HFFc6 (cell line): ENCODE measurements around the gene DBR1. TPM values are rescaled to one million over a fixed set of nuclear protein-coding genes. Genes with fewer than 3 reads are reported as not detected.
A peak's percentile ranks its signal among the peaks of the same experiment; 100 is the strongest.

Source experiments
- DNase-seq: peaks from one replicate; pipeline ENCODE4 v3.0.0-alpha.2; 2018
- H3K27ac Mint-ChIP-seq: 2 replicates; pipeline ENCODE4 v1.8.0; 2020; ENCODE audit warnings: mild to moderate bottlenecking, mixed read lengths
- H3K27me3 Mint-ChIP-seq: 2 replicates; pipeline ENCODE4 v1.8.0; 2021; ENCODE audit warnings: mild to moderate bottlenecking, moderate library complexity, mixed read lengths; ENCODE audit not compliant: insufficient read depth
- H3K36me3 Mint-ChIP-seq: 2 replicates; pipeline ENCODE4 v1.8.0; 2021; ENCODE audit warnings: low read depth, mixed read lengths
- H3K4me1 Mint-ChIP-seq: 2 replicates; pipeline ENCODE4 v1.8.0; 2020; ENCODE audit warnings: low read depth, mixed read lengths
- H3K4me3 Mint-ChIP-seq: 2 replicates; pipeline ENCODE4 v1.8.0; 2020; ENCODE audit warnings: mild to moderate bottlenecking, moderate library complexity, mixed read lengths
- H3K9me3 Mint-ChIP-seq: 2 replicates; pipeline ENCODE4 v1.8.0; 2020; ENCODE audit warnings: mild to moderate bottlenecking, mixed read lengths
- total RNA-seq, 6 experiments: library from RNA; stranded (reverse); fragmentation: NEBNext Ultra II Directional; extraction: Animal tissue kit (Norgen Biotek cat#: 25700); gene quantifications; 2 replicates in 1 of 6; 3 replicates in 5 of 6; pipeline ENCODE4 v1.2.3, GENCODE V29; 2021
- TF ChIP-seq, protein P1 (sequence below): fragments of 200-600 bp; sonication (generic); IDR thresholded peaks from 2 replicates; pipeline ENCODE4 v1.5.0; 2021; ENCODE audit warnings: antibody characterized with exemption, mild to moderate bottlenecking

The DBR1 gene
- total RNA-seq, 6 experiments from 2014 or later, result 9.9 to 13.7 (median 11.8) TPM

DNA sequence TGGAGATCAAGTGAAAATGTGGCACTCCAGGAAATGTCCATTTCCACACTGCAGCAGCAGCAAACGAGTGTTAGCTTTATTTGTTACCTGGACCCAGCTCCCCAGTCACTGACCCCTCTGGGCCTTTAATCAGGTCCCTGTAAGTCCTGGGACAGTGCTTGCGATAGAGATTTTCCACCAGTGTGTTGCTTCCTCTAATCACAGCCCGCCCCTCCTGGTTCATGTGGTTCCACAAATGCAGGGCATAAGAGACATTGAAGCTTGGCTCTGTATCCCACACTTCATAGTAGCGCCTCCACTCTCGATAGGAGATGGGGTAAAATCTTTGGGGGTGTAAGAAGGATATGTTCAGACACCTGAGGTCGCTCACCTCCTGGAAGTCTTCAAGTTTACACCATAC, 50.5 kb downstream of the DBR1 start:
- Mint-ChIP-seq H3K4me3 (no peak overlapping the region), H3K4me1 (peaks cover 27% of the 10 kb centered on the region), H3K9me3 (no peaks in the 10 kb centered on the region), H3K36me3 (no peaks in the 10 kb centered on the region; the same call in 1 of the 2 replicates), H3K27ac (no peak overlapping the region), H3K27me3 (peaks cover 2% of the 10 kb centered on the region; the same call in 1 of the 2 replicates)
- no peak for DNase-seq
- TF ChIP-seq, protein P1, sequence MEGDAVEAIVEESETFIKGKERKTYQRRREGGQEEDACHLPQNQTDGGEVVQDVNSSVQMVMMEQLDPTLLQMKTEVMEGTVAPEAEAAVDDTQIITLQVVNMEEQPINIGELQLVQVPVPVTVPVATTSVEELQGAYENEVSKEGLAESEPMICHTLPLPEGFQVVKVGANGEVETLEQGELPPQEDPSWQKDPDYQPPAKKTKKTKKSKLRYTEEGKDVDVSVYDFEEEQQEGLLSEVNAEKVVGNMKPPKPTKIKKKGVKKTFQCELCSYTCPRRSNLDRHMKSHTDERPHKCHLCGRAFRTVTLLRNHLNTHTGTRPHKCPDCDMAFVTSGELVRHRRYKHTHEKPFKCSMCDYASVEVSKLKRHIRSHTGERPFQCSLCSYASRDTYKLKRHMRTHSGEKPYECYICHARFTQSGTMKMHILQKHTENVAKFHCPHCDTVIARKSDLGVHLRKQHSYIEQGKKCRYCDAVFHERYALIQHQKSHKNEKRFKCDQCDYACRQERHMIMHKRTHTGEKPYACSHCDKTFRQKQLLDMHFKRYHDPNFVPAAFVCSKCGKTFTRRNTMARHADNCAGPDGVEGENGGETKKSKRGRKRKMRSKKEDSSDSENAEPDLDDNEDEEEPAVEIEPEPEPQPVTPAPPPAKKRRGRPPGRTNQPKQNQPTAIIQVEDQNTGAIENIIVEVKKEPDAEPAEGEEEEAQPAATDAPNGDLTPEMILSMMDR, result no peak

DNA sequence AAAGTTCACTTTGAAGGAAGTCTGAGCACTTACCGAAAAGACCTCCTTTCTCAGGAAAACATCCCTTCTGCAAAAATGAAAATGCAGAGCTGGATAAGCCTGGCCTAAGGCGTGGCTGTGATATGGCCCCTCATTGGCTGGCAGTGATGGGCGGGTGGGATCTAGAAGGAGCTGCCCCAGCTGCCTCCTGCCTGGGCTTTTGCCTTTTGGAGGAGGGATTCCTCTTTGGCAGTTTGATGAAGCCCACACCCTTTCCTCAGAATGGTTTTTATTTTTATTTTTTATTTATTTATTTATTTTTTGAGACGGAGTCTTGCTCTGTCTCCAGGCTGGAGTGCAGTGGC, 55.3 kb downstream of the DBR1 start:
- peak overlapping the region; percentile 31; the same call in 1 of the 2 replicates for H3K4me3 Mint-ChIP-seq
- H3K27me3 Mint-ChIP-seq, result peaks cover 2% of the 10 kb centered on the region; the same call in 1 of the 2 replicates
- no peaks in the 10 kb centered on the region for H3K9me3 Mint-ChIP-seq
- no peak overlapping the region for H3K27ac Mint-ChIP-seq
- no peak for DNase-seq
- H3K36me3 Mint-ChIP-seq, result no peaks in the 10 kb centered on the region; the same call in 1 of the 2 replicates
- H3K4me1 Mint-ChIP-seq, result peaks cover 29% of the 10 kb centered on the region
- TF ChIP-seq, protein P1, result no peak

DNA sequence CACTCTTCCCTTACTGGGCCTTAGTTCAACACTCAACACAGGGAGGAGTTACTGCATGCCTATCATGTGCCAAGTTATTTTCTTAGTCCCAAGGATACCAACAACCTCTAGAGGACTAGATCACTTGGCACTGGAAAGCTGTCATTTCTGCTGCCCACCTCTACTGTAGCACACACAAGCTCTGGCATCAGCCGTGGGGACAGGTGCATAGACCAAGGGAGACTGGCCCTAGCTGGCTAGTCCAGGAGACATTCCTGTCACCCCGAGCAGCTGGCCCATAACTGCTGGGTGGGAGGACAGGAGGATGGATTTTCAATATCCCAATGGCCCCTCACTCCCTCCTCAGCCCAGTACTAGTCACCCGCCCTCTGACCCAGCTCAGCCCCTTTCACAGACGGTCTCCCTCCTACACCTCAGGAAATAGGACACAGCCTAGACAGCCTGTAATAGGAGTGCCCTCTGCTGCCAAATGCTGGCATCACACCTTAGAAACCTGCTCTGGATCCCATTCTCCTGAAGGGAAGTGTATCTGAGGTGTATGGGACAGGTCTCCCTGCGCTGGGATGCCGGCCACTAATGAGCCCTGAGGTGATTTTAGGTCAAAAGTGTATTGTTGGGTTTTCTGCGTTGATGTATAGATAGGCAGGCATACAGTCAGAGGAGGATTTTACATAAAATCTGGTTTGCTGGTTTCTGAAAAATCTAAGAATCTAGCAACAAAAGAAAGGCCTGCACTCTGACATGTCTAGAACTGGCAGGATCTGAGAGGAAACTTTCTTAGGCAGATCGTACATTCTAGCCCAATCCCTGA, 55.9 kb downstream of the DBR1 start:
- Mint-ChIP-seq H3K27me3 (peaks cover 2% of the 10 kb centered on the region; the same call in 1 of the 2 replicates), H3K4me1 (peaks cover 35% of the 10 kb centered on the region), H3K27ac (no peak overlapping the region), H3K36me3 (no peaks in the 10 kb centered on the region; the same call in 1 of the 2 replicates), H3K4me3 (peak overlapping the region; percentile 31; the same call in 1 of the 2 replicates), H3K9me3 (no peaks in the 10 kb centered on the region)
- TF ChIP-seq, protein P1, result peak; percentile 88
- peak; percentile 61 for DNase-seq

DNA sequence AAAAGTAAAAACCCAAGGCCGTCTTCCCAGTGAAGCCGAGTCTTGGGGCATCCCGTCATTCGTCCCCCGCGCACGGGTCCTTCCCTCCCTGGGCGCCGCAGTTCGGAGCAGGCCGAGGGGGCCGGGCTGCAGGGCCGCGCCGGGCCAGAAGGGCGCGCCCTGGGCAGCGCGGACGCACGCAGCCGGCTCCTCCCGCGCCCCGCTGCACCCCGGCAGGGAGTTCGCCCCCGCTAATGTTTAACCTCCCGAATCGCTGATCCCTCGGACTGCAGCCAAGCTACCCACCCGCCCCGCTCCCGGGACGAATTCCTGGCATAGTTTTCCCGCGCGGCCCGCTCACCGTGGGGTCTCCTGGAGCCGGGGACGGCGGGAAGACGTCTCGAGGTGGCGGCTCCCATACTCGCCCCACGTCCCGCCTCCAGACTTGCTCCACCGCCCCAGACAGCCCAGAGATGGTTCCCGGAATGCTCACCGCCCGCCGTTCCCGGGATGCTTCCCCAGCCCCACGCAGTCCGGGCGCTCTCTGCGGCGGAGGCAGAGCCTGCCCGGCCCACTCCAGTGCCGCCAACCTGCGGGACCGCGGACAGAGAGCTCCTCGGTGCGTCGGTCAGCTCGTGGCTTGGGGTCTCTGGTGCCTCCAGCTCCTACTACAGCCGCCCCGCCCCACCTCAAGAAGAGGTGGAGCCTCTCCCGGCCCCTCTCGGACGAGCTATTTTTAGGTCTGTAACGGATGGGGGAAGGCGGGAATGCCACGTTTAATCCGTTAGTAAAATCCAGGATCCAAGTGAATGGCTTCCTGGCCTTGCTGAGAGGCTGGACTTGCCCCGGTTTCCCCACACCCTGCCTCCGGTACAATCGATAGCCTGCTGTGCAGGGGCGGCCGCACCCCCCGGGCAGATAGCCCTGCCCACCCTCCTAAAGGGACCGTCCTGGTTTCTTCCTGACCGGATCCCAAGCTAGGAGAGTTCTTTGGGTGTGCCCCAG, 59.4 kb downstream of the DBR1 start, which contains the start of gene DZIP1L:
Gene DZIP1L, minus strand, starts transcription at position 621 of the 984 bp plus-strand sequence. CDS start 11,637 bp downstream, outside the sequence.
- Mint-ChIP-seq H3K9me3 (no peaks in the 10 kb centered on the region), H3K27ac (peak within 1 kb of the TSS; percentile 99), H3K4me1 (peaks cover 52% of the 10 kb centered on the region), H3K27me3 (peaks cover 3% of the 10 kb centered on the region; the same call in 1 of the 2 replicates), H3K4me3 (peak within 1 kb of the TSS; percentile 98), H3K36me3 (peaks cover 6% of the 10 kb centered on the region)
- TF ChIP-seq, protein P1, result peak; percentile 80
- peak; percentile 43 for DNase-seq

DNA sequence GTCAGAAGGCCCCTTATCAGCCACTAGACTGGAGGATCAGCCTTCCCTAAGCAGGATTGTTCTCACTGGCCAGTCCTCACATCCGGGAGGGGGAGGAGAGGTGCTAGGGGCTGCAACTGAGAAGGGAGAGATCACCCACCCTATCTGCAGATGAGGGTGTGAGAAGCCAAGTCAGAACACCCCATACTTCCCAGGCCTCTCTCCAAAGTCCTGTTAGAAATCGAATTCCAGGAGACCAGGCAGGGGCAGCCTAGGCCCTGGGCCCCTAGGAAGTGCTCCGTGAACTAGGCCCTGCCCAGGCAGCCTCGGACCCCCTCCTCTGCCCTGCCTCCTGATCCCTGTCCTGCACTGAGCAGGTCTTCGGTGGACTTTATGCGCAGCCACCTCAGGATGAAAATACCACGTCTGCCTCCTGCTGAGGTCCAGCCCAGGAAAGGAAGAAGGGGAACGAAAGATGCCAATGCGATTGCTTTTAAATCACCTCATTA, 60.2 kb downstream of the DBR1 start:
- Mint-ChIP-seq H3K4me3 (peak overlapping the region; percentile 98), H3K4me1 (peaks cover 52% of the 10 kb centered on the region), H3K27ac (peak overlapping the region; percentile 99), H3K27me3 (0 out of 2 replicates have a peak, but pooled peaks cover 1% of the 10 kb centered on the region), H3K9me3 (no peaks in the 10 kb centered on the region), H3K36me3 (peaks cover 6% of the 10 kb centered on the region)
- DNase-seq, result no peak
- TF ChIP-seq, protein P1, result no peak
